GM19025 (cell line): ENCODE results near the gene CTNNA2.

Experiments used
- ATAC-seq: cut with Tn5 transposase; IDR thresholded peaks from one replicate; pipeline ENCODE4 v1.9.1; 2021; ENCODE audit warnings: mild to moderate bottlenecking, low read depth, moderate library complexity; ENCODE audit not compliant: unreplicated experiment

The CTNNA2 gene

GRCh38 chr2:80300954-80301353, 788.1 kb downstream of the CTNNA2 start:
- no peak for ATAC-seq

GRCh38 chr2:80302001-80302313, 789.1 kb downstream of the CTNNA2 start:
- ATAC-seq = no peak

- ATAC-seq = no peak
These were observed 789.6 kb downstream of the CTNNA2 start for GRCh38 chr2:80302314-80303005.

- no peak for ATAC-seq
These were observed 790.4 kb downstream of the CTNNA2 start for GRCh38 chr2:80303006-80303908.

GRCh38 chr2:80303909-80304837, 791.3 kb downstream of the CTNNA2 start, which contains the start of gene LRRTM1:
LRRTM1 (minus strand) TSS chr2:80304752; CDS start chr2:80303819, 933 bp downstream.
- ATAC-seq = no peak

- no peak for ATAC-seq
These were observed 798.5 kb downstream of the CTNNA2 start for GRCh38 chr2:80311304-80311703.

DNA sequence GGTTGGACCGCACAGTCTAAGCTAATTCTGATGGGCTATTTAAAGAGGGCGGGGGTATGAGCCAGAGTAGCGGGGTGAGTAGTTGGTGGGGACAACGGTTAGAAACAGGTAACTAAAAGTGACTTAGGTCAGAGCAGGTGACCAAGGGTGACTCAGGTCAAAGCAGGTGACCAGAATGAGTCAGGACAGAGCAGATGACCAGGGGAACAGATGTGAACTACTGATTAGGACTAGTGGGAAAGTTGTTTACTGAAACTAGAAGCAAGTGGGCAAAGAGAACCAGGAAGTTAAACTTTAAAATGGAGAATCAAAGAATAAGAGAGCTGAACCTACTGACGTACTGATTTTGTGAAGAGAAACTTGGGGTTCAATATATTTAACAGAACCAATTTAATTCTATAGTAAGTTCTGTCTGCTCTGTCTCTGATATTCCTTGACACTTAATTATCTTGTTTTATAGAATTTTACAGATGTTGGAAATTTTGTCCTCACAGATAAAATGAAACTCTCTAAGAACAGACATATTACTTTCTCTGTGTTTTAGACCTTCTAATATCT, 799.5 kb downstream of the CTNNA2 start:
- ATAC-seq = no peak

DNA sequence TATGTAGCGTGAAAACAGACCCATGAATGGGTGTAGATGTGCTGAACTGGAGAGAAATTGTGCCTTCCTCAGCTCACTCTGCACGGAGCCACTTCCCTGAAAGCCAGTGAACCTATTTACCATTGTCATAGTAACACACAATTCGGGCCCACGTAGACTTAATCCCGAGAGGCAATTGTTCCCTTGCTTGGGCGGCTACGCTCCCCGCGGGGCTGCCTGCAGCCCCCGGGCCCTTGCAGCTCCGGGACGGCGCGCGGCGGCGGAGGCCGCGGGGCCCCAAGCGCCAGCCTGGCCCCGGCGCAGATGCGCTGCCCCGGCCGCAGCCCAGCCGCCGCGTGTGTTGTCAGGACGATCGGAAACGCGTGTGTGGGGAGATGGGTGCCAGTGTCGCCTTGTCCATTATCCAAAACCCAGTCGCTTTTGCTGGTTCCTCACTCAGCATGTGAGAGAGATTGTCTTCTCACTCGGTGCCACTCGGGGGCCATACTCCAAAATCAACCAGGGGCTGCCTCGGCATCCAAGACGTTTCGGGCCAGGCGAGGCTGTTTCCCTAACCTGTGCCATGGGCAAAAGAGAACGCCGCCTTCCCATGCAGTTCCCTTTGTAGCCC, 809.6 kb downstream of the CTNNA2 start:
- ATAC-seq = no peak

GRCh38 chr2:80322958-80323357, 810.1 kb downstream of the CTNNA2 start:
- no peak for ATAC-seq

DNA sequence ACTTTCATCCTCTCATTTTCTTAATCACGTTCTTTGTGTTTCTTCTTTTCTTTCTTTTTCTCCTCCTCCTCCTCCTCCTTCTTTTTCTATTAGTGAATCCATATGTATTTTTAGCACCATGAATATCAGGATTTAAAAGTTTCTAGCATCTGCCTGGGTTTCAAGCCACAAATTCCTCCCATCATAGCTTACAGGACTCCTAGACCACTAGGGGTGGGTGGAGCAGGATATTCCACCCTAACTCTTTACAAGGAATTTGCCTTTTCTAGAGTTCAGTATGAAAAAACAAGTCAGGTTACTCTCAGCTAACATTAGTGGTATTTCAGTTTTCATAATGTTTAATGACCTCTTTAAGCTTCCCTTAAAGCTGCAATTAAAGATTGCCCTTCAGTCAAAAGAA, 810.8 kb downstream of the CTNNA2 start:
- ATAC-seq = no peak

- no peak for ATAC-seq
These were observed 811.7 kb downstream of the CTNNA2 start for GRCh38 chr2:80324525-80324924.

DNA sequence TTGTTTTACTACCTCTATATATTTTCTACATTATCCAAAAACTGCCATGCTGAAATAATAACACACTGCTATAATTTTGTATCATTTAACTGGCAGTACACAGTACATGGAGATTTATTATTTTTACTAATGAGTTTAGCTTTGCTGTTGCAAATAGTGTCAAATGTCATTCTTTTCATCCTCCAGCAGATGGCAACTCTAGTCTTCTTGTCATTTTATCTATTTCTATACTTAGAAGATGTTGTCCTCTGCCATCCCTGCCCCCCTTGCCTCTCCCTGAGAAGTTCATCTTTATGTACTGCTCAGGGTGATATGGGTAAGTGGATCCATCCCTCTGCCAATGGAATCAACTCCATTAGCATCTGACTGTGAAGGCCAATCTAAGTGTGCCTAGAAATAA, 813.4 kb downstream of the CTNNA2 start:
- no peak for ATAC-seq

DNA sequence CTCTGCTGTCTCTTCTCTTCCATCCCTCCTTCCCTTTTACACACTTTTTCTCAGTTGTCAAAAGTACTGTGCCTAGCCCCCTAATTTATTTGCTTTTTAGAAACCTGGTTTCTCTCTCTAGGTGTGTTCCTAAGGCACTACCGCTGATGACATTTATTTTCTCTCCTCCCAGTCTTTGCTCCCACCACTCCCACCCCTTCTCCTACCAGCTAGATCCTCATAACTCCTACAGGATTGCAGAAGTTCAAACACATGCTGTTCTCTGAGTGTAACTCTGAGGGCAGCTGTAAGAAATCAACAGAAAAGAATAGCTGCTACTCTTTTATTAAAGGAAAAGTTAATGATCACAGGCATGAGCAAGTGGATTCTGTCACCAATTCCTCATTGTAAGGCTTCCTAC, 814.0 kb downstream of the CTNNA2 start:
- ATAC-seq = no peak

- no peak for ATAC-seq
These were observed 815.3 kb downstream of the CTNNA2 start for GRCh38 chr2:80328159-80328571.

GRCh38 chr2:80329491-80329890, 816.6 kb downstream of the CTNNA2 start:
- no peak for ATAC-seq

- no peak for ATAC-seq
These were observed 817.9 kb downstream of the CTNNA2 start for GRCh38 chr2:80330527-80331450.

DNA sequence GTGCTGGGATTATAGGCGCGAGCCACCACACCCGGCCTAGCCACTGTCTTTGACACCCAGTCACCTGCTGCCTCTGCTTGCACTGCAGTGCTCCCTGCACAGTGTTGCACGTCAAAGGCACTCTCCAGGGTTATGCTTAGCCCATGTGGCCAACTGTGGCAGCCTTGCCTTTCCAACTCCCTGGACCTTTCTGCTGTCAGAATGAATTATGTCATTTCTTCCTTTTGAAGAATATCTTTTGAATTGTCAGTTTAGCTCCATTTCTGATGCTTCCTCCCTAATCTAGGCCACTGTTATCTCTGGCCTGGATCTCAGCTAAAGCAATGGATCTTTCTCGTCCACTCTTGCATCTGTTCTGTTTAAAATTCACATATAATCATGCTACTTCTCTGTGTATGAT, 821.0 kb downstream of the CTNNA2 start:
- ATAC-seq = no peak

GRCh38 chr2:80335411-80335810, 822.6 kb downstream of the CTNNA2 start:
- ATAC-seq = no peak

DNA sequence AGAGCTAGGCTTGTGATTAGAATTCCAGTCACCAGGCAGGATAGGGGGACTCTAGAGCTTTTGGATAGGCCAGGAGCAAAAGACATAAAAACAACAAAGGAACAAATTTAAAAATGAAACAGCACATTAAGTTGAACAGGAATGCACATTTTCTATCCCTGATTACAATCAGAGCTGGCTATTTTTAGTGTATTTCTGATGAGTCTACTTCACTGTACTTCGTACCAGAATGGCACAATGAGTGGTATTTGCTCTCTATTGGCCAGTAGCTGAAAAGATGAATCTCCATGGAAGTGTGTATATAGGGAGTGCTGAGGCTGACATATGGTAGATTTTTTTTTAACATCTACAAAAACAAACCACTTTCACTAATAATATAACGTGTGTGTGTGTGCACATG, 825.9 kb downstream of the CTNNA2 start:
- ATAC-seq = no peak
